ENCODE results near the gene LRMDA.

GRCh38 chr10:76080991-76081390 is 649.6 kb downstream of the LRMDA start:
- no peak for TF ChIP-seq CTCF (IDR thresholded peaks at IDR 0.05)
- TF ChIP-seq POLR2A (IDR thresholded peaks at IDR 0.05) = no peak

Data from tibial nerve (tissue), 3 donors.